CD4-positive, alpha-beta T cell treated with Interleukin-1 beta for 1 hour (primary cell): ENCODE measurements around the gene MFGE8.

ENCODE experiments used
- DNase-seq, 2 donors: peaks; one replicate each; pipeline ENCODE4 v3.0.0-alpha.2; 2020 to 2022

Gene MFGE8

GRCh38 chr15:88897456-88898194 lies 15.6 kb downstream of the MFGE8 start:
- DNase-seq, result peak; percentile 67 to 88

DNA sequence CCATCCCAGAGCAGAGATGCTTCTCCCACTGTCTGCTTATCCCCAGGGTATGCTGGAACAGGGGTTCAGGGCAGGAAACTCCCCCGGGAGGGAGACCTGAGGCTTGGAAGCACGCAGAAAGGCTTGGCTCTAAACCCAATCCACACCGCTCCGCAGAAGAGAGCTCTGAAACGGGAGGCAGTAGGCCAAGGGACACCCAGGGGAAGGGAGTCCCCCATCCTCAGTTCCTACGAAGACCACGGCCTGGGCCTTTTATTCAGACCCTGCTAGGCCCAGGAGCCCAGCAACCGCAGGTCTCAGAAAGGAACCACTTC lies 16.1 kb downstream of the MFGE8 start:
- DNase-seq, result no peak

DNA sequence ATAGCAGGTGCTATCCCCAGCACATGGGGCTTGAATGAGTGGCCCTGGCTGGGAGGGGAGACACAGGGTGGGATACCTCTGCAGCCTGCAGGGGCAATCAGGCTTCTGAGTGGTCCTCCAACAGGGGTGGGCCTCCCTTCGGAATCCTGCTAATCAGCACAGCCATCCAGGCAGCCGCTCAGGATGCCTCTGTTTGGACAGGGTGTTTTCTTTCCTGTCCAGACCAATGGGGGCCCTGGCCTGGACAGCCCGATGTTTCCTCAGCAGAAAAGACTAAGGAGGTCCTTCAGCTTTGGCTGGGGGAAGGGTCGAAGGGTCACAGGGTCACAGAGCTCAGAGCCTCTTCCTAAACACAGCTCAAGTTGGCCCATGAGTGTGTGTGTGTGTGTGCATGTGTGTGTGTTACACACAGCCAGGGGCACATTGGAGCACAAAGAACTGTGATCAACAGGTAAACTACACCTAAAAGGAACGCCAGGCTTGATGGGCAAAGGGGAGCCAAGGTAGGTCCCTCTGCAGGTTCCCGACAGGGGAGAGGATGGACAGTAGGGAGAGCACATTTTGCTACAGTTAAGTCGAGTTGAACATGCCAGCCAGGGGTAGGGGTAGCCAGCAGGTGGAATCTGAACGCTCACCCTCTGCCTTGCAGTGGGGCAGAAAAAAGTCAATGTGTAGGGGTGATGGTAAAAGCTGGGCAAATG lies 16.7 kb downstream of the MFGE8 start:
- no peak for DNase-seq

- peak; percentile 39 to 62 for DNase-seq
These were observed 18.1 kb downstream of the MFGE8 start, which contains the start of gene HAPLN3 for GRCh38 chr15:88894819-88895767. Gene HAPLN3, minus strand, starts transcription at chr15:88895544. Its CDS starts 8,246 bp downstream, at chr15:88887298.

- peak; percentile 81 to 87 for DNase-seq
These were observed 18.8 kb downstream of the MFGE8 start for GRCh38 chr15:88894348-88894818.

DNA sequence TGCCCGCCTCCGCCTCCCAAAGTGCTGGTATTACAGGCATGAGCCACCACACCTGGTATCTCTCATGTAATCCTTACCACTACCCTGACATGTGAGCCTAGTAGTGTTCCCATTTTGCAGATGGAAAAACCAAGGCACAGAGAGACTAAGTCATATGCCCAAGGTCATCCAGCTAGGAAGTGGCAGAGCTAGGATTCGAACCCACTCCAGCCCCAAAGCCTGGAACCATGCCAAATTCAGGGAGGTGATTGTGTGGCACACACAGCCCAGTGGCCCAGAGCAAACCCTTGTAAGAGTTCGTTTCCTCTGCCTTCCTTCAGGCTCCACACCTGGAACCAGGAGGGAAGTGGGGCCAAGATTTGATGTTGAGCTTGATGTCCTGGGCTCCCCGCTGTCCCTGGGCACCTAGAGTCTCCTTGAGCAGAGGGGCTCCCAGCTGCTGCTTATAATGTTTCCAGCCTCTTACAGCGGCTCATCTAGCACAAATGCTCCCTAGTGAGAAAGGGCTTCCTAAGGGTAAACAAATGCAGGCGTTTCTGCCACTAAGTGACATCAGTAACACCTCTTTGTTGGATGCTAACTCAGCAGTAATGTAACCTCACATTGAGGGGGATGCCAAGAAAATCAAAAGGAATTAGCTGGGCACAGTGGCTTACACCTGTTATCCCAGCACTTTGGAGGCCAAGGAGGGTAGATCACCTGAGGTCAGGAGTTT lies 21.5 kb downstream of the MFGE8 start:
- DNase-seq, result no peak

GRCh38 chr15:88890495-88890894 lies 22.7 kb downstream of the MFGE8 start:
- no peak for DNase-seq

- DNase-seq, result no peak
These were observed 24.5 kb downstream of the MFGE8 start for GRCh38 chr15:88888719-88889118.

- DNase-seq, result no peak
These were observed 26.1 kb downstream of the MFGE8 start for GRCh38 chr15:88887068-88887580.

DNA sequence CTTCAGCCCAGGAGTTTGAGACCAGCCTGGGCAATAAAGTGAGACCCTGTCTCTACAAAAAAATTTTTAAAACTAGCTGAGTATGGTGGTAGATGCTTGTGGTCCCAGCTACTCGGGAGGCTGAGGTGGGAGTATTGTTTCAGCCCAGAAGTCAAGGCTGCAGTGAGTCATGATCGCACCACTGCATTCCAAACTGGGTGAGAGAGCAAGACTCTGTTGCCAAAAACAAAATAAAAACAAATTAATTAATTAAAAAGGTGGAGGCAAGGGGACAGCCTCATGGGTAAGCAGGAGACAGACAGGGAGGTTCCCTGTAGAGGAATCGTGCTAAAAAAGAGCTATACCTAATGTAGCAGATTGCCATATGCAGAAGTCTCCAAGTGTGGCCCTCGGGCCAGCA lies 30.4 kb downstream of the MFGE8 start:
- no peak for DNase-seq

- no peak for DNase-seq
These were observed 31.4 kb downstream of the MFGE8 start for GRCh38 chr15:88881775-88882174.

DNA sequence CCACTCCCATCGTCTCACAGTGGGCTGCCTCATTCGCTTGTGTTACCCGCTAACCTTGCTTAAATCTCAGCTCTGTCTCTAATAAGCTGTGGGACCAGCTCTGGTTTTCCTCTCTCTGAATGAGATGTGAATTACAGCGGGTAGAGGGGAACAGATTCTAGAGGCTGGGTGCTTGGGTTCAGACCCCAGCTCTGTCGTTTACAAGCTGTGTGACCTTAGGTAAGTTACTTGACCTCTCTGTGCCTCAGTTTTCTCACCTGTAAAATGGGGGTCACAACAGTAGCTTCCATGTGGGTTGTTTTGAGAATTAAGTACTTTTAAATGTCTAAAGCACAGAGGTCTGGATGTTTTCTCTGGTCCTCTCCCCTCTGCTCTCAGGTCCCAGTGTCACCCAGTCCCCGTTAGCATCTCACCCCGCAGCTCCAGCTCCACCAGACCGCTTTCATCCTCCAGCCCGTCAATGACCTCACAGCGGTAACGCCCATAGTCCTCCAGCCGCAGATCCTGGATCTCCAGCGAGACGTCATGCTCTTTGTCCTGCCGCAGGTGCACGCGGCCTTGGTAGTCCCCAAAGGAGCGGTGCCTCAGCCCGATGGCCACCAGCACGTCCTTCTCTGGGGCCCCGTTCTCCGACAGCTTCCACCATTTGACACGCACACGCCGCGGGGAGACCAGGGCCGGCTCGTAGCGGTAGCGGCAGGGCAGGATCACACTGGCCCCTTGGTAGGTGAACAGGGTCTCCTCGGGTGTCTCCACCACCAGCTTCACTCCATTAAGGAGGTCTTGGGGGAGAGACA lies 32.0 kb downstream of the MFGE8 start:
- DNase-seq, result no peak

DNA sequence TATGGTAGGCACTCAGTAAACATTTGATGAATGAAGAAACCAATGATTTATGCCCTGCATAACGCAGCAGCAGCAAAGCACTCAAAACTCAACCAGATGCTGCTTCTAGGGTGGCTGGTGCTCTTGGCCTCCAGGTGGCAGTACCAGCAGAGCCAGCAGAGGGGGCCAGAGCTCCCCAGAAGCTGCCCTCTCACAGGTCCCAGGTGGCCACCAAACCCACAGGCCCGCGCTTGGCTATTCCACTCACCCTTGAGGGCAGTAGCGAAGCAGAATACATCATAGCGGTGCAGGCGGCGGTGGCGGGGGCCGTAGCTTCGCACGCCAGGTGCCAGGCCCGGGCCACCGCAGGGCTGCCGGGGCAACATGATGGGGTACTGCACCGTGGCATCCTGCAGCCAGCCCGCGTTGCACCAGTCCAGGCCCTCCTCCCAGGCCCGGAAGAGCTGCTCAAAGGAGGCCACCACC lies 34.4 kb downstream of the MFGE8 start:
- DNase-seq, result peak; percentile 10 to 26

GRCh38 chr15:88877906-88878305 lies 35.3 kb downstream of the MFGE8 start:
- no peak for DNase-seq

- no peak for DNase-seq
These were observed 35.8 kb downstream of the MFGE8 start for GRCh38 chr15:88877415-88877814.

- DNase-seq, result no peak
These were observed 36.6 kb downstream of the MFGE8 start for GRCh38 chr15:88876573-88876972.

- no peak for DNase-seq
These were observed 38.5 kb downstream of the MFGE8 start for GRCh38 chr15:88874684-88875083.

DNA sequence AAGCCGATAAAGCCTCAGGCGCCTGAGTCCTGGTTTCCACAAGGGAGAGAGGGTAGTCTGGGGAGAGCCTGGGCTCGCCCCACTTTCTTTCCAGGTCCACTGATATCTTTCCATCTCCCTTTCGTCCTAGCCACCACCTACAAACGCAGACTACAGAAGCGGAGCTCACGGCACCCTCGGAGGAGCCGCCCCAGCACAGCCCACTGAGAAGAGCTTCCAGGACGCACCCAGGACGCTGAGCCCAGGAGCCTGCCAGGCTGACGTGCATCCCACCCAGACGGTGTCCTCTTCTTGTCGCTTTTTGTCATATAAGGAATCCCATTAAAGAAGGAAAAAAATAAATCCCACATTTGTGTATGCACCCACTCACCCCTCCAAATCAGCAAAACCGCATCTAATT lies 38.9 kb downstream of the MFGE8 start:
- no peak for DNase-seq

GRCh38 chr15:88873786-88874185 lies 39.4 kb downstream of the MFGE8 start:
- DNase-seq, result no peak

DNA sequence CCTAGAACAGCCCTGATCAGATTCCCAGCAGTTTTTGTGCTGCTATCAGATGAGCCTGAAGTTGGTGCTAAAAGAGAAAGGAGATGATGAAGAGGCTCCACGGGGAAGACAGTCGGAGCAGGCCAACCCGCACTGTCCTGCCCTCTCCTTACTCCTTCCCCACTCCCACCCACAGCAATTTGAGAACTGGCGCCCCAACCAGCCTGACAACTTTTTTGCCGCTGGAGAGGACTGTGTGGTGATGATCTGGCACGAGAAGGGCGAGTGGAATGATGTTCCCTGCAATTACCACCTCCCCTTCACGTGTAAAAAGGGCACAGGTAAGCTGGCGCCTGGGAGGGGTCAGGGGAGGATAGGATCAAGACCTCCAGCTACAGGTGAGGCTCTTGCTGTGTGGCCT lies 40.5 kb downstream of the MFGE8 start:
- no peak for DNase-seq

- no peak for DNase-seq
These were observed 41.1 kb downstream of the MFGE8 start for GRCh38 chr15:88872106-88872505.
